HUES64 (cell line): Measurements from ENCODE around the gene TMEM218.
"Not testable (repeated sequence)": the region's sequence is repeated elsewhere in the genome, so short reads cannot be mapped to it uniquely, and the experiment has no call there.

ENCODE experiments used
- H3K27ac ChIP-seq: 2 replicates; pipeline ENCODE4 v1.7.0; 2013; ENCODE audit warnings: low read depth, low read length, inconsistent platforms
- H3K27me3 ChIP-seq: 2 replicates; pipeline ENCODE4 v1.6.1; 2013; ENCODE audit warnings: mild to moderate bottlenecking, low read length; ENCODE audit not compliant: insufficient read depth
- H3K36me3 ChIP-seq: 2 replicates; pipeline ENCODE4 v1.6.1; 2013; ENCODE audit warnings: mild to moderate bottlenecking, low read length; ENCODE audit not compliant: insufficient read depth
- H3K4me1 ChIP-seq: 2 replicates; pipeline ENCODE4 v1.6.1; 2013; ENCODE audit warnings: mild to moderate bottlenecking, low read length, moderate library complexity; ENCODE audit not compliant: insufficient read depth
- H3K4me3 ChIP-seq: 2 replicates; pipeline ENCODE4 v1.5.1; 2013; ENCODE audit warnings: mild to moderate bottlenecking, low read length, moderate library complexity
- H3K9ac ChIP-seq: 2 replicates; pipeline ENCODE4 v1.6.1; 2013; ENCODE audit warnings: mild to moderate bottlenecking, low read depth, low read length
- H3K9me3 ChIP-seq: 2 replicates; pipeline ENCODE4 v1.6.1; 2013; ENCODE audit warnings: low read depth, low read length; ENCODE audit not compliant: insufficient read depth
- WGBS: fragments of 150-250, 120-280 bp; methylation state at CpG from one replicate; pipeline ENCODE4 v1.1.7; 2013; ENCODE audit warnings: missing lambda C conversion rate; 5-methylcytosine and 5-hydroxymethylcytosine counted together

Gene TMEM218

DNA sequence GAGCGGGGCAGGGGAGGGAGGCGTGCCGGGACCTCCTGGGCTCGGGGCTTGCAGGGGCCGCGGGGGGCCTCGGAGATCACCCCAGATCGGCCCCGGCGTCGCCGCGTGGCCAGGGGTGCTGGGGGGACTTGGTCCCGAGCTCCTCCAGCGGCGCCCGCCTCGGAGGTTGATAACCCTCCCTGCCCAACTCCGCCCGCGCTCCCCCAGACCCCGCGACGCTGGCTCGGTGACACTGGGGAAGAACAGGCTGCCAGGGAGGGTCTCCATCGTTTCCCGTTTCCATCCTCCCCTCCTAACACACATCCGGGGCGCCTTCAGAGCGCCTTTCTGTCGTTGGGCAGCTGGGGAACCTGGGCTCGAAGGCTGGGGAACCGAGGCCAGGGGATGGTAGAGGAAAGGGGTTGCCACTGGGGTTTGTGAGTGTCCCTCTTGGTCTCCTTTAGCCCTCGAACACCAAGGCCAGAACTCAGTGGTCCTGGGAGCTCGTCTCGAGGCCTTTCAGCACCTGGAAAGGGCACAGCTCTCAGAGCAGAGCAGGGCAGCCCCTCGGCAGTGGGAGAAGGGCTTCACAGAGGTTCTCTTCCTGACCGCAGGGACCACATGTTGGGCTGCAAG, 47.9 kb downstream of the TMEM218 start:
- peak overlapping the region; percentile 37; the same call in 1 of the 2 replicates for H3K9ac ChIP-seq
- H3K9me3 ChIP-seq = no peaks in the 10 kb centered on the region
- H3K4me3 ChIP-seq = peak overlapping the region; percentile 80
- no peaks in the 10 kb centered on the region for H3K36me3 ChIP-seq
- H3K27me3 ChIP-seq = peaks cover 61% of the 10 kb centered on the region
- WGBS = 2% methylated on average over 38 of the region's 38 CpGs
- H3K27ac ChIP-seq = no peak overlapping the region
- H3K4me1 ChIP-seq = 0 out of 2 replicates have a peak, but pooled peaks cover 3% of the 10 kb centered on the region

DNA sequence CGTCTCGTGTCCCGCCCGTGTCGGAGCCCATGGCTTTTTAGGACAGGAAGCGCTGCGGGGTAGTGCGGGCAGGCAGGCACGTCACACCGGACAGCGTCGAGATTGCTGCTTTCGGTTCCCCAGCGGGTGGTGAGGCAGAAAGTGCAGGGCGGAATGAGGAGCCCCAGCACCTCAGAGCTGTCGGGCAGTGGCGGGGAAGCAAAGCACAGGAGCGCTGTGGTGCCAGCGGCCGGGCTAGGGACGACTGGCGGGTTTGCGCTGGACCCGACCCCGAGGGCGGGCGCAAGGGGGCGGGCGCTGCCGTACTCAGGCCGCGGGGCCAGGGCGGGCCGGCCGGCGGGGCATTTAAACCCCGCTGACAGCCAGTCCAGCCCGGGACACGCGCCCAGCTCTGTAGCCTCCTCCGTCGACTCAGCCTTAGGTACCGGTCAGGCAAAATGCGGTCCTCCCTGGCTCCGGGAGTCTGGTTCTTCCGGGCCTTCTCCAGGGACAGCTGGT, 48.4 kb downstream of the TMEM218 start, which contains the start of gene SLC37A2:
Gene SLC37A2, plus strand, starts transcription at position 375 of the 498 bp plus-strand sequence. Its CDS starts 63 bp downstream, at position 438.
- WGBS = under 1% methylated on average over 46 of the region's 46 CpGs
- Histone ChIP-seq H3K9me3 (no peaks in the 10 kb centered on the region), H3K4me1 (0 out of 2 replicates have a peak, but pooled peaks cover 3% of the 10 kb centered on the region), H3K27ac (no peak within 1 kb of the TSS), H3K36me3 (no peaks in the 10 kb centered on the region), H3K4me3 (peak within 1 kb of the TSS; percentile 80), H3K9ac (peak within 1 kb of the TSS; percentile 37; the same call in 1 of the 2 replicates), H3K27me3 (peaks cover 61% of the 10 kb centered on the region)

DNA sequence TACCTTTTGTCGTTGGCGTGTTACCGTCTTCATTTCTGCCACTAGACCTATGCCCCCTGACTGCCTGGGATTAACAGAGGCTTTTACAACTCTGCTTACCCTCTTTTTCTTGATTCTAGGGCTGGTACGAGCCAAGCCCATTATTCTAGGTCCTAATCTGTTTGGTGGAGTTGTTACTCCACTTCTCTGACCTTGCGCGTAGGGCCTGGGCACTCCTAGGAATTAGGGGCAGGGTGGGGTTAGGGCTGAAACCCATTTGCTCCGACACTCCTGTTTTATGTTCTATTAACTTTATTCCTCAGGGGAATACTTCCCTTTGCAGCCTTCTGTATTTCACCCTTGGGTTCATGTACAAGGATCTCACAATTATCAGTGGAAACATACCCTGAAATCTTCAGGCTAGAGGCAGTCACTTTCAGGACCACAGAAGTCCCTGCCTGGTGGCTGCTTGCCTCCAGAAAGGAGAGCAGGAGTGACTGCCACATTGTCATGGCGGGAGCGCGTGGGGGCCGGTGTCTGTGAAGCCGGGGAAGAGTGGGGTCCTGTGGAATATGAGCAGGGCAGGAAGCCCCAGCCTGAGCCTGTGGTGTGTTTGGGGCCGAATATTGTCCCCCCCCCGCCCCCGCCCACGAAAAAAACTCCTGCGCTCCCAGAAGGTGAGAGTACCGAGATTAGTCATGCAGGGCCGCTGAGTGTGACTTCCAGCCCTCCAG, 49.1 kb downstream of the TMEM218 start:
- Histone ChIP-seq H3K27ac (no peak overlapping the region), H3K4me3 (peak overlapping the region; percentile 80)
- whole genome bisulfite sequencing = 42% methylated on average over 19 of the region's 19 CpGs

DNA sequence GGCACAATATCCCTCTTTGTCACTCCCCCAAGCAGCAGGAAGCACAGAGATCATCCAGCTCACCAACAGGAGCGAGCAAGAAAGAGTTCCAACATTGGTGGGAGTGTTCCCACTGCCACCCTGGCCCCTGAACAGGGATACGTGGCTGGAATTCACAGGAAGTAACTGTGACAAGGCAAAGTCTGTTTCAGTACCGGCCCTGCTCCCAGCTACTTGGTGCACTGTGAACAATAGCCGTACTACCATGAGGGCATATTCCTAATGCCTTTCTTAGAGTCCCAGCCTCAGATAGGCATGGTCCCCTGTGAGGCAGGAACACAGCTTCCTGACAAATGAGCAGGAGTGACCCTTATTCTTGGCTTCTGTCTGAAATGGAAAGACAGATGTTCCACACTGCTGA, 50.1 kb downstream of the TMEM218 start:
- Histone ChIP-seq H3K27ac (no peak overlapping the region), H3K4me3 (no peak overlapping the region), H3K9me3 (no peaks in the 10 kb centered on the region), H3K4me1 (0 out of 2 replicates have a peak, but pooled peaks cover 3% of the 10 kb centered on the region), H3K9ac (no peak overlapping the region), H3K27me3 (peaks cover 58% of the 10 kb centered on the region), H3K36me3 (no peaks in the 10 kb centered on the region)
- 75% methylated on average over 4 of the region's 4 CpGs for WGBS

More for the DNA sequence above, 49.1 kb downstream of the TMEM218 start:
- Histone ChIP-seq H3K27me3 (peaks cover 61% of the 10 kb centered on the region), H3K4me1 (0 out of 2 replicates have a peak, but pooled peaks cover 3% of the 10 kb centered on the region), H3K9me3 (no peaks in the 10 kb centered on the region), H3K36me3 (no peaks in the 10 kb centered on the region), H3K9ac (peak overlapping the region; percentile 37; the same call in 1 of the 2 replicates)

DNA sequence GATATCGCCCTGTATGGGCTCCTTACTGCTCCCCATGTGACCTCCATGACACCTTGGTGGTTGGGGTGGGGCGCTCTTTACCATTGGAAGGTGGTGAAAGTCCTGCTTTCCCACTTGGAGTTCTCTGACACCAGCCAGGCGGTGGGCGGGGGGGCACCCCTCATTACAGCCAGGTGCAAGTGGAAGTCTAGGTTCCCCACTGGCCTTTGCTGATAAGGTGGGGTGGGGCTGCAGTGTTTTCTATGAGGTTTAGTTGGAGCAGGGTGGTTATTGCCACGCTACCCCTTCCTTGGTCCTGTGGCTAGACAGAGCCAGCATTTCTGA, 53.8 kb downstream of the TMEM218 start:
- H3K27me3 ChIP-seq = peaks cover 22% of the 10 kb centered on the region
- no peak overlapping the region for H3K9ac ChIP-seq

DNA sequence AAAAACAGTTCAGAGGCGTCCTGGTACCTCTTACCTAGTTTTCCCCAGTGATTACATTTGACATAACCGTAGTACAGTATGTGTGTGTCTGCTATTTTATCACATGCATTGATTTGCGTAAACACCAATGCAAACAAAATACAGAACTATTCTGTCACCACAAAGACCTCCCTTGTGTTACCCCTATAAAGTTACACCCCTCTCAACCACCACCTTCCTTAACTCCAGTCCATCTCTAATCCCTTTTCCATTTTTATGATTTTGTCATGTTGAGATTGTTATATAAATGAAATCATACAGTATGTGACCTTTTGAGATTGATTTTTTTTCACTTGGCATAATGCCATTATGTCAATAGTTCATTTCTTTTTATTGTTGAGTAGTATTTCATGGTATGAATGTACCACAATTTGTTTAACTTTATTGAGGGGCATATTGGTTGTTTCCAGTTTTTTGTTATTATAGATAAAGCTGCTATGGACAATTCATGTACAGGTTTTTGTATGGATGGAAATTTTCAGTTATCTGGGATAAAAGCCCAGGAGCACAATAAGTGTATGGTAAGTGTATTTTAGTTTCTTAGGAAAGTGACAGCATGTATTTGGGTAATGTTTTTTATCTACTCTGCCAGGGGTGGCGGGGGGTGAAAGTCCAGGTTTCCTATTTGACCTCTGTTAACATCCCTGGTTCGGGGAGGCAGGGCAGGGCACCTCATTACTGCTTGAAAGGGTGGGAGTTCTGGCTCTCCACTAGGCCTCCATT, 54.3 kb downstream of the TMEM218 start:
- no peak overlapping the region for H3K9ac ChIP-seq
- no peaks in the 10 kb centered on the region for H3K9me3 ChIP-seq
- H3K4me1 ChIP-seq = no peaks in the 10 kb centered on the region
- H3K27ac ChIP-seq = no peak overlapping the region
- no peak overlapping the region for H3K4me3 ChIP-seq
- H3K27me3 ChIP-seq = peaks cover 17% of the 10 kb centered on the region
- 86% methylated on average over 5 of the region's 5 CpGs for WGBS
- H3K36me3 ChIP-seq = no peaks in the 10 kb centered on the region

More for the DNA sequence above, 53.8 kb downstream of the TMEM218 start:
- Histone ChIP-seq H3K27ac (no peak overlapping the region), H3K36me3 (no peaks in the 10 kb centered on the region), H3K4me3 (no peak overlapping the region), H3K9me3 (no peaks in the 10 kb centered on the region), H3K4me1 (0 out of 2 replicates have a peak, but pooled peaks cover 3% of the 10 kb centered on the region)
- WGBS = 89% methylated on average over 5 of the region's 5 CpGs

DNA sequence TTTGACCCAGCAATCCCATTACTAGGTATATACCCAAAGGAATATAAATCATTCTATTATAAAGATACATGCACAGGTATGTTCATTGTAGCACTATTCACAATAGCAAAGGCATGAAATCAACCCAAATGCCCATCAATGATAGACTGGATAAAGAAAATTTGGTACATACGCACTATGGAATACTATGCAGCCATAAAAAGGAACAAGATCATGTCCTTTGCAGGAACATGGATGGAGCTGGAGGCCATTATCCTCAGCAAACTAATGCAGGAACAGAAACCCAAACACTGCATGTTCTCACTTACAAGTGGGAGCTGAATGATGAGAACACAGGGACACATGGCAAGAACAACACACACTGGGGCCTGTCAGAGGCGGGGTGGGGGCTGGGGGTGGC, 55.3 kb downstream of the TMEM218 start:
- H3K9ac ChIP-seq, H3K4me1 ChIP-seq, H3K36me3 ChIP-seq, H3K9me3 ChIP-seq, H3K27me3 ChIP-seq, H3K4me3 ChIP-seq, H3K27ac ChIP-seq: not testable (repeated sequence)
- whole genome bisulfite sequencing = 97% methylated on average over 2 of the region's 2 CpGs

DNA sequence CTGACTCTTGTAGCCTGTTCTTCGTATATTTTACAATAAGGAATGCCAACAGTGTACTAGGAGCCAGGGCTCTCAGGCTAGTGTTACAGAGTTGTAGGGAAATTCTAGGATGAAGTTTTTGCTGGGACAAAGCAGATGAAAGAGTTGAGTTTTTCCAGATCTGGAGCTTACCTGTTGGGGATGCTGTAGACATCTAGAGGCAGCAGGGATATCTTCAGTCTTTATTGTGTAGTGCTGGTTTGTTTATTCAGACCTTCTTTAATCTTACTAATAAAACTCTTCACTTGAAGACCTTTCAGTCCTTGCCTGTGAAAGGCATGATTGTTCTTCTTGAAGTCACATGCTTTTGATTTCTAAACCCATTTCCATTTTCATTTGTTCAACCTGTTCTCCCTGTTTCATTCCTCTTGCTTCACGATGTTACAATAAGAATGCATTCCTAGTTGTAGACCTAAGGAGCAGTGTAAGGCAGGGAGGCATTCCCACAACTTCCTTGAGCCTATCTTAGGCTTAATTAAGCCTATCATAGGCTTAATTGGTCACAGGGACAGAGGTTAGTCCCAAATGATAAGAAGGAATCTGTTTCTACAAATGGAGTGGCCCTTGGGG, 56.2 kb downstream of the TMEM218 start:
- H3K27me3 ChIP-seq = peaks cover 2% of the 10 kb centered on the region; the same call in 1 of the 2 replicates
- H3K9ac ChIP-seq = no peak overlapping the region
- H3K9me3 ChIP-seq = no peaks in the 10 kb centered on the region
- no peaks in the 10 kb centered on the region for H3K4me1 ChIP-seq
- no peak overlapping the region for H3K4me3 ChIP-seq
- WGBS = 90% methylated on average over 2 of the region's 2 CpGs
- H3K36me3 ChIP-seq = no peaks in the 10 kb centered on the region
- no peak overlapping the region for H3K27ac ChIP-seq

DNA sequence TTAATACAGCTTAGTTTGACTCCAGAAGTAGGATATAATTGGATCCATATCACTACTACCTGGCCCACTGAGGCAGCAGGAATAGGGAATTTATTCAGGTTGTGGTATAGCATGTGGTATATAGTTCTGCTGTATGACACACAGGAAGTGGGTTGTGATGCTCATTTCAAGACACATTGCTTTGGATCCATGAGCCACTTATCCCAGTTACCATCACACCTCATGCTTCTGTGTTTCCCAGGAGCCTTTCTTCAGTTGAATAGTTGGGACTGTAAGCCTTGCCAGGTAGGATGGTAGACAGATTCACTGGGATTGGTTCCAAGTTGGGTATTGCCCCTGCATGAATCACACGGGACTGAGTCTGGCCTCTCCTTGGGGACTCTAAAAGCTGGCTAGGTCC, 58.3 kb downstream of the TMEM218 start:
- 90% methylated on average over 1 of the region's 1 CpG for WGBS
- H3K36me3 ChIP-seq = no peaks in the 10 kb centered on the region
- no peaks in the 10 kb centered on the region for H3K4me1 ChIP-seq
- H3K4me3 ChIP-seq = no peak overlapping the region
- H3K9me3 ChIP-seq = no peaks in the 10 kb centered on the region
- H3K27ac ChIP-seq = no peak overlapping the region
- peaks cover 2% of the 10 kb centered on the region; the same call in 1 of the 2 replicates for H3K27me3 ChIP-seq
- H3K9ac ChIP-seq = no peak overlapping the region

DNA sequence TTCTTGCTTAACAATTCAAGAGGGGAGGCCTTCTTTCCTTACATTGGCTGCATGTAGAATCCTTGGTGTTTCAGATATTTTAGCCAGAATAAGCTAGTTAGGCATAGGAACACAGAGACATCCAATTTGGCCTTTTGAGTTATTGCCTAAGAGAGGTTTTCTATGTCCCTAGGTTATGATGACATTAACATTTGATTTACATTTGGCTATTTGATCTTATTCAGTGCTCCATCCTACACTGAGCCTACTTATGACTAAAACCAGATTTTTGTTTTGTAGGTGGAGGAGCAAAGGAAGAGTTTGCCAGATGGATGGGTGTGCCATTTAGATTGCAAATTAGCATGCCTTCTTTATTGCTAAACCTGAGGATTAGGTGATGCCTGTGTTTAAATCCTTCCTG, 59.4 kb downstream of the TMEM218 start:
- Histone ChIP-seq H3K36me3 (no peaks in the 10 kb centered on the region), H3K27ac (no peak overlapping the region), H3K27me3 (peaks cover 2% of the 10 kb centered on the region; the same call in 1 of the 2 replicates), H3K9ac (no peak overlapping the region), H3K4me3 (no peak overlapping the region), H3K4me1 (no peaks in the 10 kb centered on the region), H3K9me3 (no peaks in the 10 kb centered on the region)
